Activated CD8-positive, alpha-beta T cell treated with anti-CD3 and anti-CD28 coated beads for 36 hours (primary cell): ENCODE results near the gene DAZAP1. TPM values are rescaled to one million over a fixed set of nuclear protein-coding genes. Genes with fewer than 3 reads are reported as not detected.

Source experiments
- ATAC-seq: fragments of 200-7000 bp; cut with Tn5 transposase; one replicate; pipeline ENCODE4 v1.10.0; 2021; ENCODE audit warnings: mild to moderate bottlenecking, moderate library complexity
- CTCF ChIA-PET: fragments of 350-600 bp; sonication (Branson Sonifier 250); formaldehyde crosslinking; loops from one replicate; lab custom pipeline; 2021; ENCODE audit warnings: antibody characterized with exemption; lab: Charles Lee
- POLR2A ChIA-PET: fragments of 350-600 bp; sonication (Branson Sonifier 250); formaldehyde crosslinking; loops from one replicate; lab custom pipeline; 2021; ENCODE audit warnings: antibody characterized with exemption; lab: Charles Lee
- DNase-seq: peaks from one replicate; pipeline ENCODE4 v3.0.0-alpha.2; 2020
- H3K27ac Mint-ChIP-seq: one replicate; pipeline ENCODE4 v1.8.0; 2021; ENCODE audit warnings: mild to moderate bottlenecking, mixed read lengths
- H3K27me3 Mint-ChIP-seq: one replicate; pipeline ENCODE4 v1.8.0; 2021; ENCODE audit warnings: mixed read lengths
- H3K36me3 Mint-ChIP-seq: one replicate; pipeline ENCODE4 v1.8.0; 2021; ENCODE audit warnings: low read depth, mixed read lengths
- H3K4me1 Mint-ChIP-seq: one replicate; pipeline ENCODE4 v1.8.0; 2021; ENCODE audit warnings: low read depth, mixed read lengths
- H3K4me3 Mint-ChIP-seq: one replicate; pipeline ENCODE4 v1.8.0; 2021; ENCODE audit warnings: mild to moderate bottlenecking, moderate library complexity, mixed read lengths
- H3K9me3 Mint-ChIP-seq: one replicate; pipeline ENCODE4 v1.8.0; 2021; ENCODE audit warnings: mixed read lengths
- CTCF ChIP-seq: fragments of 200-600 bp; IDR thresholded peaks from one replicate; pipeline ENCODE4 v1.8.0; 2022; ENCODE audit warnings: antibody characterized with exemption, mild to moderate bottlenecking
- intact Hi-C: fragments of 100-400 bp; cut with micrococcal nuclease; formaldehyde crosslinking; loops from one replicate; pipeline ENCODE4 v1.10.0; 2022
- total RNA-seq, 2 experiments: library from RNA; stranded (reverse); gene quantifications; one replicate each; pipeline ENCODE4 v1.2.3, GENCODE V29; 2021

Gene DAZAP1
- total RNA-seq, 2 experiments from 2014 or later, result 263 to 283 TPM

GRCh38 chr19:1377965-1378785 lies 29.2 kb upstream of the DAZAP1 start:
- CTCF ChIA-PET, result no interaction called here
- H3K27ac Mint-ChIP-seq, result no peak overlapping the region
- ATAC-seq (no peak), DNase-seq (no peak)
- H3K9me3 Mint-ChIP-seq, result no peaks in the 10 kb centered on the region
- peaks cover 4% of the 10 kb centered on the region for H3K4me1 Mint-ChIP-seq
- POLR2A ChIA-PET, result no interaction called here
- intact Hi-C loops, result no loop called here
- no peaks in the 10 kb centered on the region for H3K27me3 Mint-ChIP-seq
- no peak for TF ChIP-seq CTCF
- H3K4me3 Mint-ChIP-seq, result no peak overlapping the region
- no peaks in the 10 kb centered on the region for H3K36me3 Mint-ChIP-seq

- intact Hi-C loops, result no loop called here
- Mint-ChIP-seq H3K4me3 (no peak overlapping the region), H3K4me1 (peaks cover 6% of the 10 kb centered on the region), H3K27me3 (peaks cover 3% of the 10 kb centered on the region), H3K27ac (no peak overlapping the region), H3K36me3 (peaks cover 5% of the 10 kb centered on the region), H3K9me3 (no peaks in the 10 kb centered on the region)
- POLR2A ChIA-PET, result no interaction called here
- DNase-seq, result no peak
- TF ChIP-seq CTCF, result no peak
- CTCF ChIA-PET, result no interaction called here
- no peak for ATAC-seq
Measured at GRCh38 chr19:1379126-1379905, 28.1 kb upstream of the DAZAP1 start.

DNA sequence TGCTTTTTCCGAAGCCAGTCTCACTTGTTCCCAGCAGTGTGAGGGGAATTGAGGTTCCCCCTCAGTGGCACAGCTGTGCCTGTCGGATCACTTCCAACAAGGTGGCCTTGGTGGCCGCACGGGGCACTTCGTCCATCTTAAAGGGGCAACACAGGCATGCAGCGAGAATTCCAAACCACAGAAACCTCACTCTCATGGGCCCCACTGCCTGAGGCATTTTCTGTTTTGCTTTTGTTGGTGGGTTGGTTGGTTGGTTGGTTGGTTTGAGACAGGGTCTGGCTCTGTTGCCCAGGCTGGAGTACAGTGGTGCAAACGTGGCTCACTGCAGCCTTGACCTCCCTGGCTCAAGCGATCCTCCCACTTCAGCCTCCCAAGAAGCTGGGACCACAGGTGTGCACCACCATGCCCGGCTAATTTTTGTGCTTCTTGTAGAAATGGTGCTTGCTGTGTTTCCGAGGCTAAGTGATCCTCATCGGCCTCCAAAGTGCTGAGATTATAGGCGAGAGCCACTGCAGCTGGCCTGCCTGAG lies 27.4 kb upstream of the DAZAP1 start:
- CTCF ChIA-PET, result no interaction called here
- intact Hi-C loops, result no loop called here
- POLR2A ChIA-PET, result no interaction called here
- ATAC-seq (no peak), DNase-seq (no peak)
- peaks cover 13% of the 10 kb centered on the region for H3K4me1 Mint-ChIP-seq
- no peak overlapping the region for H3K27ac Mint-ChIP-seq
- peaks cover 3% of the 10 kb centered on the region for H3K27me3 Mint-ChIP-seq
- H3K4me3 Mint-ChIP-seq, result no peak overlapping the region
- H3K36me3 Mint-ChIP-seq, result peaks cover 5% of the 10 kb centered on the region
- no peak for TF ChIP-seq CTCF
- no peaks in the 10 kb centered on the region for H3K9me3 Mint-ChIP-seq

GRCh38 chr19:1382250-1382649 lies 25.1 kb upstream of the DAZAP1 start:
- Mint-ChIP-seq H3K27ac (no peak overlapping the region), H3K36me3 (peaks cover 8% of the 10 kb centered on the region), H3K9me3 (no peaks in the 10 kb centered on the region), H3K4me3 (no peak overlapping the region), H3K4me1 (peaks cover 15% of the 10 kb centered on the region), H3K27me3 (peaks cover 3% of the 10 kb centered on the region)
- no peak for TF ChIP-seq CTCF
- no peak for DNase-seq
- ChIA-PET CTCF (interaction anchor here (1.2 to 1.7 kb wide), 4 partner anchors 9 to 98 kb away, joined by 3 to 7 read pairs (median 4); no protein-coding TSS in a partner anchor), POLR2A (interaction anchor here (0.7 to 1.7 kb wide), 4 partner anchors 11 to 113 kb away, joined by 3 to 5 read pairs (median 3); partner anchors contain the start of gene CIRBP)
- intact Hi-C loops, result no loop called here
- no peak for ATAC-seq
